Measurements from ENCODE around the gene LAS1L. TPM values are rescaled to one million over a fixed set of nuclear protein-coding genes. Genes with fewer than 3 reads are reported as not detected.

The LAS1L gene
- total and polyA plus RNA-seq, 8 donors, result 1.4 to 23.7 (median 18.8) TPM

DNA sequence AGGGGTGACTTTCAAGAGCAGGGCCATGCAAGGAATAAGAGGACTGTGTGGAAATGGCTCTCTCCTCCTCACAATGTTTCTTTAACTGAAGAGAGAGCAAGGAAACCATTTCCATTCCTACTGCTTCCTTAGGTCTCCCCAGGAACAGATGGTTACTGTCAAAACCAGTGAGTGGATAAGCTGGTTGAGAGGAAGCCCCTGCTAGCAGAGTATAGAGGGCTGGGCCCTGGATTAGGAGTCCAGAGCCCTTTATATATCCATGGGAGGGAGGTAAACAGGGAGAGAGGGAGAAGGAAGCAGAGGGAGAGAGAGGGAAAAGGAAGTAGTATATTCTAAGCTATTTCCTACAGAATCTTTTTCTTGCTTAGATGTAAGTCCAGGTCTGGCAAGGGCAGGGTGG, 43.8 kb upstream of the LAS1L start:
- H3K4me1 ChIP-seq, result peaks cover 0 to 9% (median 5%) of the 10 kb centered on the region in 4 donors
- no peaks in the 10 kb centered on the region for H3K9me3 ChIP-seq
- H3K36me3 ChIP-seq, result no peaks in the 10 kb centered on the region
- no peak for TF ChIP-seq CTCF (IDR thresholded peaks at IDR 0.05)
- TF ChIP-seq POLR2A (IDR thresholded peaks at IDR 0.05), result no peak
- TF ChIP-seq POLR2AphosphoS5 (IDR thresholded peaks at IDR 0.05), result no peak
- TF ChIP-seq EP300 (IDR thresholded peaks at IDR 0.05), result no peak
- no peak overlapping the region for H3K4me3 ChIP-seq
- no peak for DNase-seq
- intact Hi-C loops (cut with DNase I; ENCODE audit: low total_unique reads), result no loop called here
- H3K27me3 ChIP-seq, result peaks cover 0 to 3% (median 0%) of the 10 kb centered on the region in 3 donors
- H3K27ac ChIP-seq, result no peak overlapping the region

- intact Hi-C loops (cut with DNase I; ENCODE audit: low total_unique reads), result no loop called here
Observed at GRCh38 chrX:65576160-65576559, 41.6 kb upstream of the LAS1L start.

DNA sequence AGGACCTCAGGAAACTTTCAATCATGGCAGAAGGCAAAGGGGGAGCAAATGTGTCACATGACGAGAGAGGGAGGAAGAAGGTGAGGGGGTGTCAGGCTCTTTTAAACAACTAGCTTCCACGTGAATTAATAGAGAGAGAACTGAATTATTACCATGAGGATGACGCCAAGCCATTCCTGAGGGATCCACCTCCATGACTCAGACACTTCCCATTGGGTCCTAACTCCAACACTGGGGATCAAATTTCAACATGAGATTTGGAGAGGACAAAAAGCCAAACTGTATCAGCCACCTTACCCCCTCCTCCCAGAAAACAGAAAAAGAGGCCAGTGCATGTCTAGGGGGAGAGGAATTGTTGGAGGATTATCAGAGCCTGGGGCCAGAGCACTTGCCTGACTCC, 40.4 kb upstream of the LAS1L start:
- 32 to 68% (median 50%) methylated on average over 3 of the region's 3 CpGs for WGBS, 5 donors
- H3K36me3 ChIP-seq, result no peaks in the 10 kb centered on the region
- DNase-seq, result no peak
- H3K4me1 ChIP-seq, result no peaks in the 10 kb centered on the region
- TF ChIP-seq POLR2A (IDR thresholded peaks at IDR 0.05) (no peak), CTCF (IDR thresholded peaks at IDR 0.05) (no peak), EP300 (IDR thresholded peaks at IDR 0.05) (no peak), POLR2AphosphoS5 (IDR thresholded peaks at IDR 0.05) (no peak)
- H3K27ac ChIP-seq, result no peak overlapping the region
- no peak overlapping the region for H3K4me3 ChIP-seq
- peaks cover 0 to 1% (median 0%) of the 10 kb centered on the region in 3 donors for H3K27me3 ChIP-seq
- intact Hi-C loops (cut with DNase I; ENCODE audit: low total_unique reads), result no loop called here
- H3K9me3 ChIP-seq, result no peaks in the 10 kb centered on the region

More at GRCh38 chrX:65576160-65576559, 41.6 kb upstream of the LAS1L start:
- Histone ChIP-seq H3K36me3 (no peaks in the 10 kb centered on the region), H3K9me3 (no peaks in the 10 kb centered on the region), H3K27ac (no peak overlapping the region), H3K4me3 (no peak overlapping the region), H3K27me3 (no peaks in the 10 kb centered on the region), H3K4me1 (no peaks in the 10 kb centered on the region)
- no peak for DNase-seq
- no peak for TF ChIP-seq POLR2AphosphoS5 (IDR thresholded peaks at IDR 0.05)
- TF ChIP-seq CTCF (IDR thresholded peaks at IDR 0.05), result no peak
- TF ChIP-seq POLR2A (IDR thresholded peaks at IDR 0.05), result no peak
- no peak for TF ChIP-seq EP300 (IDR thresholded peaks at IDR 0.05)

DNA sequence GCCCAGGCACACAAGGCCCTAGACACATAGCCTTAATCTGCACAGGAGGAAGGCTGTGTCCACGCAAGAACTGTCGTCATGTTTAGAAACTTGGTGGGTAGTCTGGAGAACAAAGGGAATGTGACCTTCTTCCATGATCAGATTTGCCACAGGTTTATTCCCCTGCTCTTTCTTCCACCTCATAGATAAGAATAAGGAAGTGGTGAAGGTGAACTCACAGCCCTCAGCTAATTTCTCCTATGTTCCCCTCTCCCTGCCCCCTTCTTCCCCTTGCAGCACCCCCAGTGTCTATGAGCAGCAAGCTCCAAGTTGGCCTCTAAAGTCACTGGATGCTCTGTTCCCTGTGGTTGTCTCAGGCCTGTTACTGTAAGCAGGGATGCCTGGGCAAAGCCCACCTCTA, 39.8 kb upstream of the LAS1L start:
- no peaks in the 10 kb centered on the region for H3K36me3 ChIP-seq
- intact Hi-C loops (cut with DNase I; ENCODE audit: low total_unique reads), result no loop called here
- H3K27ac ChIP-seq, result no peak overlapping the region
- TF ChIP-seq POLR2AphosphoS5 (IDR thresholded peaks at IDR 0.05) (no peak), POLR2A (IDR thresholded peaks at IDR 0.05) (no peak), CTCF (IDR thresholded peaks at IDR 0.05) (no peak), EP300 (IDR thresholded peaks at IDR 0.05) (no peak)
- 50 to 78% (median 54%) methylated on average over 2 of the region's 2 CpGs for WGBS, 5 donors
- H3K9me3 ChIP-seq, result no peaks in the 10 kb centered on the region
- peaks cover 0 to 8% (median 0%) of the 10 kb centered on the region in 3 donors for H3K27me3 ChIP-seq
- H3K4me3 ChIP-seq, result no peak overlapping the region
- no peak for DNase-seq
- no peaks in the 10 kb centered on the region for H3K4me1 ChIP-seq
